Right renal cortex interstitium (tissue), 3 donors: ENCODE measurements around the gene IZUMO1. TPM values are rescaled to one million over a fixed set of nuclear protein-coding genes. Genes with fewer than 3 reads are reported as not detected.
"Not testable (repeated sequence)": the region's sequence is repeated elsewhere in the genome, so short reads cannot be mapped to it uniquely, and the experiment has no call there.

Experiments
- DNase-seq, 3 donors: peaks; one replicate each; pipeline ENCODE4 v3.0.0-alpha.2; 2013; ENCODE audit warnings: low read depth in 3 of 3, low spot score in 2 of 3
- polyA plus RNA-seq, 3 donors: library from polyadenylated mRNA; unstranded; fragments of 120-200 nt; gene quantifications; one replicate each; pipeline ENCODE4 v1.2.1, GENCODE V29; 2013; ENCODE audit not compliant: insufficient read length in 3 of 3

IZUMO1 gene
- polyA plus RNA-seq, 3 donors, result 0.18 to 0.40 TPM; not detected in 1

DNA sequence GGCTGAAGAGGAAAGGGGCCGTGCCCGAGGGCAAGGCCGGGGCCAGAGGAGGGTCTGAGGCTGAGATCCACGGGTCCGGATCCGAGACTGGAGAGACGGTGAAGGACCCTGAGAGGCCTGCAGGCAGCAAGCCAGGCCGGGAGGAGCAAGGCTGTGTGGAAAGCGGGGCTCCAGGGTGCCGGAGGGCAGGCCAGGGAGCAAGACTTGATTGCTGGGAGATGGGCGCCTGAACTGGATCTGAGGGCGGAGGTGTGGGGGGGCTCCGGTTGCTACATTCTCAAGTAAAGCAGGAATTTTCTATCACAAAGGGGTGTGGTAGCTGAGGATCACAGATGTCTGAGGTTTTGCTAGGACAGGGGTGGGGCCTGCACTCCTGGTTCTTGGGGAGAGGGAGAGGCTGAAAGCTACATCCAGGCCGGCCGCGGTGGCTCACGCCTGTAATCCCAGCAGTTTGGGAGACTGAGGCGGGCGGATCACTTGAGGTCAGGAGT is 31.0 kb downstream of the IZUMO1 start:
- DNase-seq, result no peak

- no peak for DNase-seq
Observed at GRCh38 chr19:48714759-48715675, 31.7 kb downstream of the IZUMO1 start.

DNA sequence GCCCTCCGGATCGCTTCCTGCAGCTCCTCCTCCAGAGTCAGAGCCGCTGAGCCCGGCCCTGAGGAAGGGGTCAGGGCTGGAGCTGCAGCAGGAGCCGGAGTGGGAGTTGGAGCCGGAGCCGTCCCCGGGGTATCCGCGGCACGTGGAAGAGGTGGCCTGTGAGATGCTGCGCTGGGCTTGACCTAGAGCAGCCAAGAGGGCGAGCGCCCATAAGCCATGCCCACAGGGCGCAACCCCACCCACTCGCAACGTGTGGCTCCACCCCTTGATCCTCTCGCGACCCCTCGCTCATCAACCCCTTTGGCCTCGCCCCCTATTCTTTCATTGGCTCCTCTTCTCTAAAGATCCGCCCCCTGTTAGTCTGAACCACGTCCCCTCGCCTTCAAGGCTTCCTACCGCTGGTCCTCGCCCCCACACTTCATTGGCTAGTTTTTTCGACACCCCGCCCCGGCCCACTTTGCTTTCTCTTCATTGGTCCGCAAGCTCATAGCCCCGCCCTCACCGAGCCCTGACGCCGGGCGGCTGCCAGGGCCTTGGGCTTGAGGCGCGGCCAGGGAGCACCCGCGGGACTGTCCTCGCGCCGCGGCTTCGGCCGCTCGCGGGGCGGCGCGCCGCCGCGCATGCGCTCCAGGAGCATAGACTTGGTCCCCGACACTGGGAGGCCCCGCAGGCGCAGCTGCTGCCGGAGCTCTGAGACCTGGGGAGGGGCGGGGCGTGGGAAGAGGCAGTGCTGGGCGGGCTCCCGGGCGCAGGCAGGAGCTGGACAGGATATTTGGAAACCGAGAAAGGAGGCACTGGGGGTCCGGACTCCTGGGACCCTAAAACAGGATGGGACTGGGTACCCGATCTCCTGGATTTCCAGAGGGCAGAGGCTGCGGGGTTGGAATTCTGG is 32.6 kb downstream of the IZUMO1 start:
- peak; percentile 96 to 99 (median 99) for DNase-seq

- DNase-seq, result no peak
Observed at GRCh38 chr19:48713041-48713863, 33.5 kb downstream of the IZUMO1 start.

DNA sequence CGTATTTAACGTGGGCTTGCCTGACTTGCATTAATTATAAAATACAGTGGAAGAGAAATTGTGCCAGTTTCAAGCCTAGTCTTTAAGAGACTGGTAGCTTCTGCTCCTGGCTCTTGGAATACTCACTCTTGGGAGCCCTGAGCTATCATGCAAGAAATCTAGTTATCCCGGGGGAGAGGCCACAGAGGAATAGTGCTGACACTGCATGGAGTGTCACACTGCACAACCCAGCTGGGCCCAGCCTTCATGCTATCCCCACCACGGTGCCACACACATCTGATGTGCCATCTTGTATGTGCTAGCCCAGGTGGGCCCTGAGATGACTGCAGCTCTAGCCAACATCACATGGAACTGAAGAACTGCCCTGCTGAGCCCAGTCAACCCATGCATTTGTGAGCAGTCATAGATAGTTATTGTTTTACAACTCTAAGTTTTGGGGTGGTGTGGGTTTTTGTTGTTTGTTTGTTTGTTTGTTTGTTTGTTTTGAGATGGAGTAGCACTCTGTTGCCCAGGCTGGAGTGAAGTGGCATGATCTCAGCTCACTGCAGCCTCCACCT is 35.5 kb downstream of the IZUMO1 start:
- no peak for DNase-seq

DNA sequence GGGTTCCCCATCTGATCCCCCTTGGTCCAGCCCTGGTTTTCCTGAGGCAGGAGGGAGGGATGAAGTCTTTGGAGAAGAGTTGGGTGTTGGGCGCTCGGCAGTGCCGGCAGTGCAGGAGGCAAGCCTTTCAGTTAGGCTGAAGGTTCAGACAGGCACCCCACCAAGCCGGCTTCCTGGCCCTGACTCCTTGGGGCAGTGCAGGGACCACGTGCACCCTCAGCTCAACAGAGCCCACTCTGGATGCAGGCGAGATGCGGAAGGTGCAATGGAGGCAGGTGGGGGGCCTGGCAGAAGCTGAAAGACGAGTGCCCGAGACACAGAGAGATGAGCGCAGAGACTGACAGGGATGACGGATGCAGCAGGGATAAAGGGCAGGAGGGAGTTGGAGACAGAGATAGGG is 38.2 kb downstream of the IZUMO1 start:
- DNase-seq, result no peak

DNA sequence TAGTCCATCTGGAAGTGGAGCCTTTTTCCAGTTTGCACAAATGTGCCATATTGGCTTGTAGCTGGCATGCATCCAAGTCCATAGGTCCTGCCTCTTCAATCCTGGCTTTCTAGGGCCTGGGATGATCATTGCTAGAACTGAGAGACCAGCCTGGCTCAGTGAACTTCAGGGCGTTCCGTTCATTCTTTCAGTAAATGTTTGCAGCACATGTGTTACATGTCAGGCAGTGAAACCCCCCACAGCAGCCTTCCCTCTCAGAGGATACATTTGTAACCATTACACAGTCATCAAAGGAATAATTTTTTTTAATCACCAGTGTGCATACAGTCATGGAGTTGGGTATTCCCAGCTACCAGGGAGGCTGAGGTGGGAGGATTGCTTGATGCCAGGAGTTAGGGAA is 41.3 kb downstream of the IZUMO1 start:
- DNase-seq, result no peak

DNA sequence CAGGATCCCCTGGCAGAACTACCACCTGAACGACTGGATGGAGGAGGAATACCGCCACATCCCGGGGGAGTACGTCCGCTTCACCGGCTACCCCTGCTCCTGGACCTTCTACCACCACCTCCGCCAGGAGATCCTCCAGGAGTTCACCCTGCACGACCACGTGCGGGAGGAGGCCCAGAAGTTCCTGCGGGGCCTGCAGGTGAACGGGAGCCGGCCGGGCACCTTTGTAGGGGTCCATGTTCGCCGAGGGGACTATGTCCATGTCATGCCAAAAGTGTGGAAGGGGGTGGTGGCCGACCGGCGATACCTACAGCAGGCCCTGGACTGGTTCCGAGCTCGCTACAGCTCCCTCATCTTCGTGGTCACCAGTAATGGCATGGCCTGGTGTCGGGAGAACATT is 43.4 kb downstream of the IZUMO1 start:
- DNase-seq, result no peak

DNA sequence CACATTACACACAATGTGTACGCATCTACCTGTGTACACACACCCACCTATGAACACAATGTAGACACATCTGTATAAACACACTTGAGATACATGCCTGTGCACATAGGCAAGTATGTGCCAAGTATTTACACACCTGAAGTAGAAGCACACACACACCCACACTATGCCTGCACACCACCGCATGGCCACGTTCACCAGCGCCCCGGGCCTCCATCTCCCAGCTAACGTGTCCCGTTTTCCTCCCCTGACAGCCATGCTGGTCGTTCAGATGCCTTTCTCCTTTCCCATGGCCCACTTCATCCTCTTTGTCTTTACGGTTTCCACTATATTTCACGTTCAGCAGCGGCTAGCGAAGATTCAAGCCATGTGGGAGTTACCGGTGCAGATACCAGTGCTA is 44.0 kb downstream of the IZUMO1 start:
- DNase-seq, result no peak

DNA sequence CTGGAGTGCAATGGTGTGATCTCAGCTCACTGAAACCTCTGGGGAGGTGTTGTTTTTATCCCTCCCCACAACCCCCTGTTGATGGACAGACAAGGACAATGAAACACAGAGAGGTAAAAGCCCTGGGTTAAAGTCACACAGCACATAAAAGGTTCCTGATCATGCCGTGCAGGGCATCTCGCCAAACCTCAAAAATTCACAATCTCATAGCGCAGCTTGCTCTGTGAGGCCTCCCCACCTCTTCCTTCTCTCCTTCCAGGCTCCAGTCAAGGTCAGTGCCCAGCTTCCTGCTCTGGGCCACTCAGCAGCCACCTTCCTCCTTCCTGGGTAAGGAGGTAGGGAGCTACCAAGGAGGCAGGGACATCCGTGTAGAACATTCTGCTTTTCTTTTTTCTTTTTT is 48.7 kb downstream of the IZUMO1 start:
- no peak for DNase-seq

DNA sequence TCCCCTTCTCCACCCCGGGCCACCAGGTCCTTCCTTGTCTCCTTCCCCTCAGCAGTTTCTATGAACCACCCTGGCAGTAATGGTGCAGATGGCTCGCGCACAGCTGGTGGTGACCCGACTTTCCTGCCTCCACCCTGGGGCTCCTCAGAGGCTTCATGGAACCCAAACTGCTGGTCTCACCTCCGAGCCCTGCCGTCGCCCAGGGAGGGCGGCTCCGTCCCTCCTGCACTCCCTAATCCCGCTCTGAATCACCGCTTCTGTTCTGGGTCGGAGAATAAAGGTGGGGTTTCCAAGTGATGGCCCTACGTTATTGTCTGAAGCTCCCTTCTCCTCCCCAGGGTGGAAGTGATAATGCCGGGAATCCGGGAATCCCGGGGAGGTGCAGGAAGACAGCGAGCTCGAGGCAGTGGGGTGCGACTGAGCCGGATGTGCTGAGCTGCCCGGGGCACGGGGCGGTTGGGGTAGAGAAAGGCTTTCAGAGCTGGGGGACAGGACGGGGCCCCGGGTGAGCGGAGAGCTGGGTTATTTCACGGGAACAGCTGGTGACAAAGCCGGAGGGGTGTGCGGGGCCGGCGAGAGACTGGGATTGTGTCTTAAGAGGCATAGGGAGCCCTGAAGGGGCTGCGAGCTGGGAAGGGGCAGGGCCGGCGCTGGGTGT is 50.2 kb downstream of the IZUMO1 start:
- DNase-seq, result no peak

DNA sequence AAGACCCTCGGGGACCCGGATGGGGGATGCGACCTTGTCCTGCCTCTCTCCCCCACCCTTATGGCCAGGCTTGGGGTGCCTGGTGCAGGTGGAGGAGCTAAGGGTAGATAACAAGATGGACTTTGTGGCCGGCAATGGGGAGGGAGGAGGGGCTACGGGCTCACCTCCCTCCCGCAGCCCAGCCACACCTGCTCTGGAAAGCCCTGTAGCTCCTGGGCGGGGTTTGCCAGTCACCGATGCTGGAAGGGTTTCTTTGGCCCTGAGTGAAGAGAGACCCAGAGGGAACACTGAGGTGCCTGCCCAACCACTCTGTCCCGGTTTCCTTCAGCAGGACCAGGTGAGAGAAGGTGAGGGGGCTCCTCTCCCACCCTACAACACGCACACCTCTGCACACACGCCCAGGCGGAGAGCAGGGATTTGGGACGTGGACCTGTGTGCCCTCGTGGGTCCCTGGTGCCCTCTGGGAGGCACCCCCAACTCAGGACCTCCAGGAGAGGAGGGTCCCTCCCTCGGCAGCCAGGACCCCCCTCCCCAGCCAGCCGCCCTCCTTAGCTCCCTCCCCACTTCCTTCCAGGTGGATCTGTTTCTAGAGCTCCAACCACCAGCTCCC is 50.9 kb downstream of the IZUMO1 start, which contains the start of gene FUT2:
Gene FUT2 (plus strand): TSS at position 229 of the 610 bp plus-strand sequence. CDS start 6,986 bp downstream, outside the sequence.
- no peak for DNase-seq

DNA sequence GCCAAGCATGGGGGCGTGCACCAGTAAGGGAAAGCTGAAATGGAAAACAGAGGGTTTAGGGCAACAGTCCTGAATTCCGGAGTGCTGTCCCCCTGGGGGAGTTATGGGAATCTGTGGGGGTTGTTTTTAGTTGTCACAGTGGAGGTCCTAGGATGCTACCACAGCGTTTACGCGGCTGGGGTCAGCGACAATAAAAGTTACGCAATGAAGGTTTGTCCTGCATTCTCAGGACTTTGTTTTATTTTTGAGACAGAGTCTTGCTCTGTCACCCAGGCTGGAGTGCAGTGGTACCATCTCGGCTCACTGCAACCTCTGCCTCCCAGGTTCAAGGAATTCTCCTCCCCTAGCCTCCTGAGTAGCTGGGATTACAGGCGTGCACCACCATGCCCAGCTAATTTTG is 53.1 kb downstream of the IZUMO1 start:
- DNase-seq, result not testable (repeated sequence)

Other genes starting within 250 kb of the IZUMO1 start
- 1 to 10 TPM; 1.2 to 2.3 (median 2.1) TPM for gene LMTK3, start 235.1 kb downstream of the IZUMO1 start, polyA plus RNA-seq
- gene SULT2B1, start 194.7 kb downstream of the IZUMO1 start, polyA plus RNA-seq, result under 1 TPM; 0.23 to 0.29 (median 0.24) TPM
- not detected for gene SPACA4, start 140.2 kb downstream of the IZUMO1 start, polyA plus RNA-seq
- under 1 TPM; 0.49 to 0.99 (median 0.98) TPM for gene FAM83E, start 131.8 kb downstream of the IZUMO1 start, polyA plus RNA-seq
- gene RPL18, start 127.7 kb downstream of the IZUMO1 start, polyA plus RNA-seq, result 1,000 to 10,000 TPM; 1,053 to 1,199 (median 1,085) TPM
- 10 to 100 TPM; 15.9 to 24.6 (median 17.8) TPM for gene SPHK2, start 127.4 kb downstream of the IZUMO1 start, polyA plus RNA-seq
- gene DBP, start 109.5 kb downstream of the IZUMO1 start, polyA plus RNA-seq, result 10 to 100 TPM in 2 of 3 donors, 1 to 10 TPM in 1; 9.3 to 11.0 (median 10.5) TPM
- gene CA11, start 100.7 kb downstream of the IZUMO1 start, polyA plus RNA-seq, result 10 to 100 TPM; 21.9 to 23.6 (median 22.9) TPM
- gene NTN5, start 73.9 kb downstream of the IZUMO1 start, polyA plus RNA-seq, result under 1 TPM; 0.47 to 0.96 (median 0.94) TPM
- 1 to 10 TPM in 2 of 3 donors, under 1 TPM in 1; 0.96 to 2.6 (median 1.9) TPM for gene FUT2, start 50.9 kb downstream of the IZUMO1 start, polyA plus RNA-seq
- 1 to 10 TPM; 4.1 to 5.2 (median 4.5) TPM for gene MAMSTR, start 27.2 kb downstream of the IZUMO1 start, polyA plus RNA-seq
- gene RASIP1, start 6.3 kb downstream of the IZUMO1 start, polyA plus RNA-seq, result 10 to 100 TPM; 11.5 to 12.2 (median 11.8) TPM
- 1 to 10 TPM; 3.0 to 3.4 (median 3.0) TPM for gene FUT1, start 5.7 kb upstream of the IZUMO1 start, polyA plus RNA-seq
- not detected for gene FGF21, start 8.6 kb upstream of the IZUMO1 start, polyA plus RNA-seq
- gene BCAT2, start 64.1 kb upstream of the IZUMO1 start, polyA plus RNA-seq, result 10 to 100 TPM; 28.5 to 34.9 (median 28.8) TPM
- gene HSD17B14, start 89.6 kb upstream of the IZUMO1 start, polyA plus RNA-seq, result 10 to 100 TPM; 24.0 to 30.9 (median 27.9) TPM
- gene PLEKHA4, start 121.7 kb upstream of the IZUMO1 start, polyA plus RNA-seq, result 10 to 100 TPM; 17.4 to 19.8 (median 17.6) TPM
- gene PPP1R15A, start 125.5 kb upstream of the IZUMO1 start, polyA plus RNA-seq, result 10 to 100 TPM; 34.7 to 48.1 (median 35.8) TPM
- 1 to 10 TPM in 1 of 3 donors, under 1 TPM in 2; 0.72 to 1.9 (median 0.93) TPM for gene TULP2, start 151.8 kb upstream of the IZUMO1 start, polyA plus RNA-seq
- 100 to 1,000 TPM; 229 to 276 (median 263) TPM for gene NUCB1, start 153.4 kb upstream of the IZUMO1 start, polyA plus RNA-seq
- gene DHDH, start 186.8 kb upstream of the IZUMO1 start, polyA plus RNA-seq, result 1 to 10 TPM; 4.6 to 7.4 (median 5.9) TPM
- 10 to 100 TPM; 47.8 to 70.2 (median 65.9) TPM for gene BAX, start 208.0 kb upstream of the IZUMO1 start, polyA plus RNA-seq
- gene FTL, start 218.4 kb upstream of the IZUMO1 start, polyA plus RNA-seq, result 1,000 to 10,000 TPM; 2,018 to 2,741 (median 2,584) TPM
- gene GYS1, start 246.4 kb upstream of the IZUMO1 start, polyA plus RNA-seq, result 10 to 100 TPM; 35.6 to 38.8 (median 36.1) TPM
- 10 to 100 TPM; 79.2 to 96.2 (median 86.9) TPM for gene RUVBL2, start 247.0 kb upstream of the IZUMO1 start, polyA plus RNA-seq